ENCODE results near the gene TMEM255B. TPM values are rescaled to one million over a fixed set of nuclear protein-coding genes. Genes with fewer than 3 reads are reported as not detected.

TMEM255B gene
- total and polyA plus RNA-seq, 11 donors, result 1.4 to 20.3 (median 4.4) TPM

DNA sequence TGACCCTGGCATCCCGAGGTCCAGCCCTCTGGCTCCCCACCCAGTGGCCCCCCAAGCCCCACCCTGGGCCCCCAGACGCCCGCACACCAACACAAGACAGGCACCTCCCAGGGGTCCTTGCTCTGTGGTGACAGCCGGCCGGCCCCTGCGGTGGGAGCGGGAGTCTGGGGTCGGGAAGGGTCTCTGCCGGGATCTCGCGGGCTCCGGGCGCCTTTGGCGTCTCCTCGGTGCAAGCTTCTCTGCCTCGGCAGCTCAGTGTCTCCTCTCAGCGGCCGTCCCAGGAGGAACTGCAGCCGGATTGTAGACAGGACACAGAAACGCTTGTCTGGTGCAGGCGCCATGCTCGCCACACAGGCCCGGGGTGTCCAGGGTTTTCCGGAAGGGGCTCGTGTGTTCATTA is 43.7 kb downstream of the TMEM255B start:
- peak in 1 of 5 donors; percentile 22 for DNase-seq
- intact Hi-C loops (cut with DNase I), result no loop called here
- Histone ChIP-seq H3K4me1 (peaks cover 0 to 10% (median 6%) of the 10 kb centered on the region in 12 donors), H3K27me3 (no peaks in the 10 kb centered on the region), H3K9me3 (peaks cover 0 to 2% (median 0%) of the 10 kb centered on the region in 12 donors), H3K4me3 (no peak overlapping the region), H3K36me3 (no peaks in the 10 kb centered on the region), H3K27ac (no peak overlapping the region)
- 71 to 84% (median 81%) methylated on average over 13 to 25 of the region's 25 CpGs for WGBS, 4 donors
- ATAC-seq, result peak in 1 of 4 donors; percentile 18
- TF ChIP-seq, protein P1, sequence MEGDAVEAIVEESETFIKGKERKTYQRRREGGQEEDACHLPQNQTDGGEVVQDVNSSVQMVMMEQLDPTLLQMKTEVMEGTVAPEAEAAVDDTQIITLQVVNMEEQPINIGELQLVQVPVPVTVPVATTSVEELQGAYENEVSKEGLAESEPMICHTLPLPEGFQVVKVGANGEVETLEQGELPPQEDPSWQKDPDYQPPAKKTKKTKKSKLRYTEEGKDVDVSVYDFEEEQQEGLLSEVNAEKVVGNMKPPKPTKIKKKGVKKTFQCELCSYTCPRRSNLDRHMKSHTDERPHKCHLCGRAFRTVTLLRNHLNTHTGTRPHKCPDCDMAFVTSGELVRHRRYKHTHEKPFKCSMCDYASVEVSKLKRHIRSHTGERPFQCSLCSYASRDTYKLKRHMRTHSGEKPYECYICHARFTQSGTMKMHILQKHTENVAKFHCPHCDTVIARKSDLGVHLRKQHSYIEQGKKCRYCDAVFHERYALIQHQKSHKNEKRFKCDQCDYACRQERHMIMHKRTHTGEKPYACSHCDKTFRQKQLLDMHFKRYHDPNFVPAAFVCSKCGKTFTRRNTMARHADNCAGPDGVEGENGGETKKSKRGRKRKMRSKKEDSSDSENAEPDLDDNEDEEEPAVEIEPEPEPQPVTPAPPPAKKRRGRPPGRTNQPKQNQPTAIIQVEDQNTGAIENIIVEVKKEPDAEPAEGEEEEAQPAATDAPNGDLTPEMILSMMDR (IDR thresholded peaks at IDR 0.05), result peak in 1 of 12 donors; percentile 11
- no peak for TF ChIP-seq POLR2A (IDR thresholded peaks at IDR 0.05)

DNA sequence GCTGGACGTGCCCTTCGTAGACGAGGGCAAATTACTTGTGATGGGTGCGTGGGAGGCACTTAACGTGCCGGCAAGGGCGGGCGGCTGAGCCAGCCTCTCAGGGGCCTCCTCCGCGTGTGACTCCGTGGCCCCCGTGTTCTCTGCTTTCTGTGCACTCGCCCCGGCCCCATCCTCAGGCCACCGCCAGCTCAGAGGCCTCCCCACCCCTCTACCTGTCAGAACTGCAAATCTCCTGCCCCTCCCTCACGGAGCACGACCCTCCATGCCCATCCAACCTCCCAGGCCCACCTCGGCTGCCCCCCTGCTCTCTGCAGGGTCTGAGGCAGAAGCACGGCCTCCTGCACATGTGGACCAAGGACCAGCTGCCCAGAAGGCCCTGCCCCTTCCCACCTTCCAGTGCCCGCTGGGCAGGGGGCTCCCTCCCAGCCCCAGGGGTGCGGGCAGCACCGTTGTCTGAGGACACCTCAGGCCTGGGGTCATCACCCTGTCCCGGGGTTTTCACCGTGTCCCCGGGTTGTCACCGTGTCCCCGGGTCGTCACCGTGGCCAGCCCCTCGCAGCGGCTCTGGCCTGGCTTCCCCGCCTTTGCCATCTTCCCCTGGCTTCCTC is 44.5 kb downstream of the TMEM255B start:
- Histone ChIP-seq H3K9me3 (peaks cover 0 to 10% (median 3%) of the 10 kb centered on the region in 12 donors), H3K36me3 (no peaks in the 10 kb centered on the region), H3K27ac (no peak overlapping the region), H3K27me3 (no peaks in the 10 kb centered on the region), H3K4me3 (no peak overlapping the region), H3K4me1 (peaks cover 0 to 10% (median 6%) of the 10 kb centered on the region in 12 donors)
- TF ChIP-seq, protein P1 (IDR thresholded peaks at IDR 0.05), result no peak
- no peak for TF ChIP-seq POLR2A (IDR thresholded peaks at IDR 0.05)
- ATAC-seq, result no peak
- DNase-seq, result peak in 2 of 5 donors; percentile 21 to 47
- intact Hi-C loops (cut with DNase I), result no loop called here
- 84 to 88% (median 88%) methylated on average over 25 to 32 of the region's 32 CpGs for WGBS, 4 donors

DNA sequence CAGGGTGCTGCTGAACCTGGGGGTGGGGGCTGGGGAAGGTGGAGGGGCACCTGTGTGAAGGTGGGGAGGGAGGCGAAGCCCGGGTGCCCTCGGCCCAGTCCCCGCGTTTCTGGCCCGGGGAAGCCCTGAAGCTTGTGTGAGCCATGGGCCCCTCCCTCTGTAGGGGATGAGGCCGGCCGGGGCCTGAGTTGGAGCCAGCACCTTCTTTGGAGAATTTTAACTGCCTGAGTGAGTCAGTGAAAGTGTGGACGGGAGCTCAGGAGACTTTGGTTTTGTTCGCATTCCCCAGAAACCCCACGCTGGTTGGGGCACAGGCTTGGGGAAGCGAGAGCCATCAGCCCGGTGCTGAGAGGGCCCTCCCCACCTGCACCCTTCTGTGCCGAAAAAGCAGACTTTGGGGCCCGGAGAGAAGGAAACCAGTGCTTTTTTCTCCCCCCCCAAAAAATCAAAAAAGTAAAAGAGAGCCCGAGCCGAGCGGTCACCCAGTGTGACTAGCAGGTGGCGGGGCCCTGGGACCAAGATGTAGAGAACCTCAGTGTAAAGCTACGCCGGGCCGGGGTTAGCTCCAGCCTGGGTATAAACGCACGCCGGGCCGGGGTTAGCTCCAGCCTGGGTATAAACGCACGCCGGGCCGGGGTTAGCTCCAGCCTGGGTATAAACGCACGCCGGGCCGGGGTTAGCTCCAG is 45.1 kb downstream of the TMEM255B start:
- Histone ChIP-seq H3K36me3 (no peaks in the 10 kb centered on the region), H3K9me3 (peaks cover 0 to 15% (median 3%) of the 10 kb centered on the region in 12 donors), H3K27me3 (no peaks in the 10 kb centered on the region), H3K4me3 (no peak overlapping the region), H3K4me1 (peaks cover 0 to 10% (median 6%) of the 10 kb centered on the region in 12 donors), H3K27ac (no peak overlapping the region)
- 92 to 95% (median 93%) methylated on average over 30 to 34 of the region's 34 CpGs for WGBS, 4 donors
- ATAC-seq (no peak), DNase-seq (peak in 2 of 5 donors; percentile 15 to 48)
- TF ChIP-seq, protein P1 (IDR thresholded peaks at IDR 0.05), result no peak
- TF ChIP-seq POLR2A (IDR thresholded peaks at IDR 0.05), result no peak
- intact Hi-C loops (cut with DNase I), result no loop called here

DNA sequence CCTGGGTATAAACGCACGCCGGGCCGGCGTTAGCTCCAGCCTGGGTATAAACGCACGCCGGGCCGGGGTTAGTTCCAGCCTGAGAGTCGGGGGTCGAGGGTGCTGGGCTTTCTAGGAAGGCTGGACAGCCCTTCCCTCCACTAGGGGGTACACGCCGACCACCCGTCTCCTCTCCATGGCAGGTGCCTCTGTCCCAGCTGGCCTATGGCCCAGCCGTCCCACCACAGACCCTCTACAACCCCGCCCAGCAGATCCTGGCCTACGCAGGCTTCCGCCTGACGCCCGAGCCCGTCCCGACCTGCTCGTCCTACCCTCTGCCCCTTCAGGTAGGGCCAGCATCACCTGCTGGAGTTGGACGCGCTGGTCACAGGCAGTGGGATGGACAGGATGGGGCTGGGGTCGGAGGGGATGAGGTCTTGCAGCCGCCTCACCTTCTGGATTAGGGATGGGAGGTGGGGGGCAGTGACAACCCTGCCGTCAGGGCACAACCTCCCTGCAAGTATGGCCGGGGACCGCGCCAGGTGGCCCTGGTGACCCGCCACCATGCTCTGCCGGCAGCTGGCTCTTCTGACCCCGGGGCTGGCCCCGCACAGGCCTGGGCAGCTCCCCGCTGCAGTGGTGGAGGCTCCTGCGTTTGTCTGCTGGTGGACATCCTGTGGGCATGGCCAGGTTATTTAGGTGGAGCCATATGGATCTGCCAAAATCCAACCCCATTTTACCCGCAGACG is 45.8 kb downstream of the TMEM255B start:
- Histone ChIP-seq H3K9me3 (peaks cover 0 to 15% (median 3%) of the 10 kb centered on the region in 12 donors), H3K27me3 (no peaks in the 10 kb centered on the region), H3K4me3 (no peak overlapping the region), H3K27ac (no peak overlapping the region), H3K4me1 (peaks cover 0 to 10% (median 6%) of the 10 kb centered on the region in 12 donors), H3K36me3 (no peaks in the 10 kb centered on the region)
- DNase-seq (peak in 2 of 5 donors; percentile 17 to 46), ATAC-seq (no peak)
- 91 to 96% (median 93%) methylated on average over 21 to 39 of the region's 39 CpGs for WGBS, 4 donors
- TF ChIP-seq, protein P1 (IDR thresholded peaks at IDR 0.05), result no peak
- TF ChIP-seq POLR2A (IDR thresholded peaks at IDR 0.05), result no peak
- intact Hi-C loops (cut with DNase I), result no loop called here
